Right lobe of liver (tissue), 6 donors: ENCODE measurements around the gene VENTX. TPM values are rescaled to one million over a fixed set of nuclear protein-coding genes. Genes with fewer than 3 reads are reported as not detected.

Experiments
- ATAC-seq, 4 donors: fragments of 200-7000 bp; cut with Tn5 transposase; one replicate each; pipeline ENCODE4 v1.9.1; 2020; ENCODE audit warnings: mild to moderate bottlenecking in 4 of 4, moderate library complexity in 4 of 4
- DNase-seq, 3 donors: peaks; one replicate each; pipeline ENCODE4 v3.0.0-alpha.2; 2020
- H3K27ac ChIP-seq, 3 donors: fragments of 200-600 bp; one replicate each; pipeline ENCODE4 v1.8.0; 2022
- H3K27me3 ChIP-seq, 2 donors: fragments of 200-600 bp; one replicate each; pipeline ENCODE4 v1.8.0; 2022
- H3K36me3 ChIP-seq, 4 donors: fragments of 200-600 bp; sonication (generic) in 1 of 4; one replicate each; pipeline versions ENCODE4 v1.5.1 to v1.8.0; 2017 to 2022; ENCODE audit warnings: control low read depth in 1 of 4
- H3K4me1 ChIP-seq, 4 donors: fragments of 200-600 bp; sonication (generic) in 1 of 4; one replicate each; pipeline versions ENCODE4 v1.5.1 to v1.8.0; 2017 to 2022; ENCODE audit warnings: control low read depth in 1 of 4
- H3K4me3 ChIP-seq, 3 donors: fragments of 200-600 bp; one replicate each; pipeline ENCODE4 v1.8.0; 2022
- H3K9me3 ChIP-seq, 4 donors: fragments of 200-600 bp; sonication (generic) in 1 of 4; one replicate each; pipeline versions ENCODE4 v1.5.1 to v1.8.0; 2017 to 2022; ENCODE audit warnings: control low read depth in 1 of 4
- POLR2A ChIP-seq: fragments of 450-650 bp; IDR thresholded peaks from one replicate; pipeline ENCODE4 v1.6.1; 2017; ENCODE audit warnings: antibody characterized with exemption, mild to moderate bottlenecking
- WGBS: methylation state at CpG from one replicate; pipeline ENCODE4 v1.1.6; 2018; ENCODE audit warnings: low coverage, low lambda C conversion rate; ENCODE audit not compliant: insufficient coverage; ENCODE audit errors: missing lambda C conversion rate; 5-methylcytosine and 5-hydroxymethylcytosine counted together
- intact Hi-C, 2 donors: fragments of 100-400 bp; cut with DNase I; formaldehyde crosslinking; loops; one replicate each; pipeline versions ENCODE4 v1.11.2 to v1.14.1; 2022
- total RNA-seq, 6 experiments: library from RNA; depleted of rRNA in 2 of 6; stranded (reverse); fragments of >200 nt in 2 of 6; fragmentation: NEBNext Ultra II Directional in 3 of 6; extraction: Animal tissue kit (Norgen Biotek cat#: 25700) in 3 of 6; gene quantifications; one replicate each; pipeline versions ENCODE4 v1.1.0 to v1.2.4, GENCODE V29; 2016 to 2023
- TF ChIP-seq, protein P1 (sequence below), 4 donors: fragments of 200-600 bp in 3 of 4; fragments of 450-650 bp in 1 of 4; IDR thresholded peaks; one replicate each; pipeline versions ENCODE4 v1.5.1 to v1.8.0; 2016 to 2022; ENCODE audit warnings: antibody characterized with exemption in 4 of 4, mild to moderate bottlenecking in 2 of 4
- donor health status: DM: no; HTN: yes; CAD: no.
- donor health status: DM: no; HTN: no; CAD: no.
- donor health status: DM: no; HTN: no; CAD: no.
- donor health status: DM: no; HTN: yes; CAD: no.
- donor health status: DM: no; HTN: yes; CAD: no.

The VENTX gene
- total RNA-seq, 6 experiments from 2014 or later, result 0.09 to 0.38 (median 0.19) TPM

DNA sequence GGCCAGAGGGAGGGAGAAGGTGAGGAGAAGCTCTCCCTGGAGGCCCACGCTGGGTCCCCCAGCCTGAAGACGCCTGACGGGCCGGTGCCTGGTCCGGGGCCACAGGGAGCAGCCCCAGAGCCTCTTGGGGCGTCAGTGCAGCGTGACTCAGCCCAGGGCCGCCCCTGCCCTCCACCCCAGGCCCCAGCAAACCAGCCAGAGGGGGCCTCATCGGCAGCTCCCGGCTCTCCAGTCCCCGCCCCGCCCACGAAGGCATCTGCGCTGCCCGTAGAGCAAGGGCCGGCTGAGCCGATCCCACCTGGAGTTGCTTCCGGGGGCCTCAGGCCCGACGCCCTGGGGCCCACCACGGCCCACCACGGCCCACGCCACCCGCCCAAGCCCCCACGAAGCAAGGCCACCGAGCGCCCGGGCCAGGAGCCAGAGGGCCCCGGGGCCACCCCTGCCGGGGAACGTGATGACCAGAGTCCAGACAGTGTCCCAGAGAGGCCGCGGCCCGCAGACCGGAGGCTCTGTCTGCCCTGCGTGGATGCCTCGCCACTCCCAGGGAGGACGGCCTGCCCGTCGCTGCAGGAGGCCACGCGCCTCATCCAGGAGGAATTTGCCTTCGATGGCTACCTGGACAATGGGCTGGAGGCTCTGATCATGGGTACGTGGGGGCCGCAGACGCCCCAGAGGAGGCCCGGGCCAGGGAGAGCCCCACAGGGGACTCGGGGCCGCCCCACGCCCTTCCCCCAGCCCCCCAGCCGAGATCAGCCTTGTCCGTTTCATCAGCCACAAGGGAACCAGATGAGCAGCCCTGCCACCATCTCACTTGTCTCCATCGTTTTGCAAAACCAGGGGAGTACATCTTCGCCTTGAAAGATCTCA lies 38.8 kb upstream of the VENTX start:
- intact Hi-C loops, result no loop called here
- Histone ChIP-seq H3K4me3 (no peak overlapping the region), H3K9me3 (no peaks in the 10 kb centered on the region), H3K27ac (no peak overlapping the region), H3K27me3 (no peaks in the 10 kb centered on the region), H3K4me1 (no peaks in the 10 kb centered on the region), H3K36me3 (no peaks in the 10 kb centered on the region)
- DNase-seq (no peak), ATAC-seq (no peak)
- WGBS, result 47% methylated on average over 6 of the region's 54 CpGs
- TF ChIP-seq, protein P1, sequence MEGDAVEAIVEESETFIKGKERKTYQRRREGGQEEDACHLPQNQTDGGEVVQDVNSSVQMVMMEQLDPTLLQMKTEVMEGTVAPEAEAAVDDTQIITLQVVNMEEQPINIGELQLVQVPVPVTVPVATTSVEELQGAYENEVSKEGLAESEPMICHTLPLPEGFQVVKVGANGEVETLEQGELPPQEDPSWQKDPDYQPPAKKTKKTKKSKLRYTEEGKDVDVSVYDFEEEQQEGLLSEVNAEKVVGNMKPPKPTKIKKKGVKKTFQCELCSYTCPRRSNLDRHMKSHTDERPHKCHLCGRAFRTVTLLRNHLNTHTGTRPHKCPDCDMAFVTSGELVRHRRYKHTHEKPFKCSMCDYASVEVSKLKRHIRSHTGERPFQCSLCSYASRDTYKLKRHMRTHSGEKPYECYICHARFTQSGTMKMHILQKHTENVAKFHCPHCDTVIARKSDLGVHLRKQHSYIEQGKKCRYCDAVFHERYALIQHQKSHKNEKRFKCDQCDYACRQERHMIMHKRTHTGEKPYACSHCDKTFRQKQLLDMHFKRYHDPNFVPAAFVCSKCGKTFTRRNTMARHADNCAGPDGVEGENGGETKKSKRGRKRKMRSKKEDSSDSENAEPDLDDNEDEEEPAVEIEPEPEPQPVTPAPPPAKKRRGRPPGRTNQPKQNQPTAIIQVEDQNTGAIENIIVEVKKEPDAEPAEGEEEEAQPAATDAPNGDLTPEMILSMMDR (IDR thresholded peaks at IDR 0.05), result no peak
- TF ChIP-seq POLR2A, result no peak

DNA sequence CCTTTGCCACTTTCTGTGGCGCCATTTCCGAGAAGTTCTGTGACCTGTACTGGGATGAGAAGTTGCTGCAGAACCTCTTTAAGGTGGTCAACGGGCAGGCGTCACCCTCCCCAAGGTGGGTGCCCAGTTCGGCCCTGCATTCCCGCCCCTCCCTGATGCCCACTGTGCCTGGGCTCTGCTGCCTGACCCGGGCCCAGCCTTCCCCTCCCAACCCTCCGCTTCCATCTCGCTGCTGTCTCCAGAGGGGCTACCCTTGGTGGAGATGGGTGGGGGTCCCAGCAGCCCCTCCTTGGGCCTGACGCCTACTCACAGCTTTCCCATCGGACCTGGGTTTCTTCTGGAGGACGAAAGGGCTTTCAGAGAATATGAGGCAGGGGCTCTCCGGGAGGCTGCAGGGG lies 38.2 kb upstream of the VENTX start:
- H3K4me1 ChIP-seq, result no peaks in the 10 kb centered on the region
- no peak overlapping the region for H3K4me3 ChIP-seq
- H3K27me3 ChIP-seq, result no peaks in the 10 kb centered on the region
- DNase-seq, result no peak
- no peak for TF ChIP-seq POLR2A
- TF ChIP-seq, protein P1 (IDR thresholded peaks at IDR 0.05), result no peak
- no peaks in the 10 kb centered on the region for H3K9me3 ChIP-seq
- ATAC-seq, result no peak
- 67% methylated on average over 5 of the region's 13 CpGs for WGBS
- no peak overlapping the region for H3K27ac ChIP-seq
- intact Hi-C loops, result no loop called here
- H3K36me3 ChIP-seq, result no peaks in the 10 kb centered on the region

DNA sequence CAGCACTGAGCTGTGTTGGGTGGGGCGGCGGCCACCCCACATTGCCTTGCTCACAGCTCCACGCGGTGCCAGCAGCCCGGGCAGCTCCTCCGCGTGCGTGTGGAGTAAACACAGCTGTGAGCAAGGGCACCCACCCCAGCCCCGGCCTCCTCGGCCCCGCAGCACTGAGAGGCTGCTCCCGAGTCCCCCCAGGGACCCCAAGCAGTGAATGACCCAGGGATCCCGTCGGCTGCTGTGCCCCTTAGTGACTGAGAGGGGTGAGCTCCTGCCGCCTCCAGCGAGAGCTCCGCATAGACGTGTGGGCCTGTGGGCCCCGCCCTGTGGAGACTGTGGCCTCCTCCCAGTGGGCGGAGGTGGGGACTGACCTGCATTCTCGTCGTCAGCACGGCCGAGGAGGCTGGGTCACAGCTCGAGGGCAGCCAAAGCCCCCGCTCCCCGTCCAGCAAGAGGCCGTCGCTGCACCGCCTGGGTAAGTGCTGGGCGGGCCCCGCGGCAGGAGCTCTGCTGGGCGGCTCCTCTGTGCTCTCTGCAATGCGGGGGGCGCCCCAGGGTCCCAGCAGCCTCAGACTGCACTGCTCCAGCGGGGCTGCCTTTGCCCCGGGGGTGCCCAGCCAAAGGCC lies 37.6 kb upstream of the VENTX start:
- no peaks in the 10 kb centered on the region for H3K27me3 ChIP-seq
- no peak for DNase-seq
- no peaks in the 10 kb centered on the region for H3K9me3 ChIP-seq
- no CpG with 5 or more reads among the region's 38 CpGs for WGBS
- no peak for ATAC-seq
- no peaks in the 10 kb centered on the region for H3K4me1 ChIP-seq
- H3K27ac ChIP-seq, result no peak overlapping the region
- no peak overlapping the region for H3K4me3 ChIP-seq
- TF ChIP-seq POLR2A, result no peak
- TF ChIP-seq, protein P1 (IDR thresholded peaks at IDR 0.05), result no peak
- intact Hi-C loops, result no loop called here
- no peaks in the 10 kb centered on the region for H3K36me3 ChIP-seq

DNA sequence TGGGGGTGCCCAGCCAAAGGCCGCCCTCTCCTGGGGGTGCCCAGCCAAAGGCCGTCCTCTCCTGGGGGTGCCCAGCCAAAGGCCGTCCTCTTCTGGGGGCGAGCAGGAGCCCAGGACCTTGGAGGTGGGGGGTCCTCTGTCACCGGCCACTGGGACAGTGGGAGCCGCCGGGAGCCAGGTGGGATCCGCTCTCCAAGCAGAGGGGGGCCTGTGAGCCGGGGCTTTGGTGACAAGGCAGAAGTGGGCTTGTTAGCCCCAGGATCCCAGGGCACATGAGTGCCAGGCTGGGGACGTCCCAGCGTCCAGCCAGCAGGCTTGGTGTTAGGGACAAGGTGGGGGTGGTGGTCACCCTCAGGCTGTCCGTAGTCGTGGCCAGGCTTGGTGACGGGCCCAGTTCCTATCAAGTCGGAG lies 37.0 kb upstream of the VENTX start:
- TF ChIP-seq POLR2A, result no peak
- TF ChIP-seq, protein P1 (IDR thresholded peaks at IDR 0.05), result no peak
- ATAC-seq (no peak), DNase-seq (no peak)
- Histone ChIP-seq H3K27ac (no peak overlapping the region), H3K27me3 (no peaks in the 10 kb centered on the region), H3K9me3 (no peaks in the 10 kb centered on the region), H3K36me3 (no peaks in the 10 kb centered on the region), H3K4me1 (no peaks in the 10 kb centered on the region), H3K4me3 (no peak overlapping the region)
- intact Hi-C loops, result no loop called here
- 75% methylated on average over 6 of the region's 15 CpGs for WGBS
